Ishikawa (cell line): ENCODE data around the gene ANKMY1.

ENCODE experiments used
- CEBPB ChIP-seq: IDR thresholded peaks from 2 replicates; pipeline ENCODE4 v1.6.1; 2012
- CREB1 ChIP-seq: IDR thresholded peaks from 2 replicates; pipeline ENCODE4 v1.6.1; 2012; ENCODE audit warnings: low read depth
- EGR1 ChIP-seq: IDR thresholded peaks from 2 replicates; pipeline ENCODE4 v1.6.1; 2012
- EP300 ChIP-seq: IDR thresholded peaks from 2 replicates; pipeline ENCODE4 v1.6.1; 2012; ENCODE audit warnings: borderline replicate concordance
- FOXM1 ChIP-seq: IDR thresholded peaks from 2 replicates; pipeline ENCODE4 v1.6.1; 2012; ENCODE audit warnings: low read depth, borderline replicate concordance
- MAX ChIP-seq: IDR thresholded peaks from 2 replicates; pipeline ENCODE4 v1.6.1; 2012
- NFIC ChIP-seq: IDR thresholded peaks from 2 replicates; pipeline ENCODE4 v1.6.1; 2012
- RAD21 ChIP-seq: IDR thresholded peaks from 2 replicates; pipeline ENCODE4 v1.6.1; 2012; ENCODE audit warnings: low read depth
- TAF1 ChIP-seq: IDR thresholded peaks from 2 replicates; pipeline ENCODE4 v1.6.1; 2012; ENCODE audit warnings: low read depth, mild to moderate bottlenecking
- TCF12 ChIP-seq: IDR thresholded peaks from 2 replicates; pipeline ENCODE4 v1.6.1; 2012; ENCODE audit warnings: low read depth
- TEAD4 ChIP-seq: IDR thresholded peaks from 2 replicates; pipeline ENCODE4 v1.6.1; 2012
- YY1 ChIP-seq: IDR thresholded peaks from 2 replicates; pipeline ENCODE4 v1.6.1; 2012; ENCODE audit warnings: low read depth
- ZBTB7A ChIP-seq: IDR thresholded peaks from 2 replicates; pipeline ENCODE4 v1.6.1; 2012; ENCODE audit warnings: low read depth
- TF ChIP-seq, protein P1 (sequence below): IDR thresholded peaks from 2 replicates; pipeline ENCODE4 v1.6.1; 2012
- TF ChIP-seq, protein P2 (sequence below): IDR thresholded peaks from 2 replicates; pipeline ENCODE4 v1.6.1; 2012; ENCODE audit warnings: low read depth, mild to moderate bottlenecking

ANKMY1 gene

GRCh38 chr2:240480834-240481623, 76.8 kb downstream of the ANKMY1 start:
- TF ChIP-seq TEAD4 (no peak), YY1 (no peak)

- TF ChIP-seq, protein P1, sequence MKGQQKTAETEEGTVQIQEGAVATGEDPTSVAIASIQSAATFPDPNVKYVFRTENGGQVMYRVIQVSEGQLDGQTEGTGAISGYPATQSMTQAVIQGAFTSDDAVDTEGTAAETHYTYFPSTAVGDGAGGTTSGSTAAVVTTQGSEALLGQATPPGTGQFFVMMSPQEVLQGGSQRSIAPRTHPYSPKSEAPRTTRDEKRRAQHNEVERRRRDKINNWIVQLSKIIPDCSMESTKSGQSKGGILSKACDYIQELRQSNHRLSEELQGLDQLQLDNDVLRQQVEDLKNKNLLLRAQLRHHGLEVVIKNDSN: no peak
- TF ChIP-seq CREB1 (no peak), YY1 (no peak), MAX (no peak), RAD21 (no peak), ZBTB7A (no peak), TAF1 (no peak), NFIC (no peak), TEAD4 (no peak), EGR1 (no peak), CEBPB (no peak), FOXM1 (no peak), TCF12 (no peak), EP300 (no peak)
- TF ChIP-seq, protein P2, sequence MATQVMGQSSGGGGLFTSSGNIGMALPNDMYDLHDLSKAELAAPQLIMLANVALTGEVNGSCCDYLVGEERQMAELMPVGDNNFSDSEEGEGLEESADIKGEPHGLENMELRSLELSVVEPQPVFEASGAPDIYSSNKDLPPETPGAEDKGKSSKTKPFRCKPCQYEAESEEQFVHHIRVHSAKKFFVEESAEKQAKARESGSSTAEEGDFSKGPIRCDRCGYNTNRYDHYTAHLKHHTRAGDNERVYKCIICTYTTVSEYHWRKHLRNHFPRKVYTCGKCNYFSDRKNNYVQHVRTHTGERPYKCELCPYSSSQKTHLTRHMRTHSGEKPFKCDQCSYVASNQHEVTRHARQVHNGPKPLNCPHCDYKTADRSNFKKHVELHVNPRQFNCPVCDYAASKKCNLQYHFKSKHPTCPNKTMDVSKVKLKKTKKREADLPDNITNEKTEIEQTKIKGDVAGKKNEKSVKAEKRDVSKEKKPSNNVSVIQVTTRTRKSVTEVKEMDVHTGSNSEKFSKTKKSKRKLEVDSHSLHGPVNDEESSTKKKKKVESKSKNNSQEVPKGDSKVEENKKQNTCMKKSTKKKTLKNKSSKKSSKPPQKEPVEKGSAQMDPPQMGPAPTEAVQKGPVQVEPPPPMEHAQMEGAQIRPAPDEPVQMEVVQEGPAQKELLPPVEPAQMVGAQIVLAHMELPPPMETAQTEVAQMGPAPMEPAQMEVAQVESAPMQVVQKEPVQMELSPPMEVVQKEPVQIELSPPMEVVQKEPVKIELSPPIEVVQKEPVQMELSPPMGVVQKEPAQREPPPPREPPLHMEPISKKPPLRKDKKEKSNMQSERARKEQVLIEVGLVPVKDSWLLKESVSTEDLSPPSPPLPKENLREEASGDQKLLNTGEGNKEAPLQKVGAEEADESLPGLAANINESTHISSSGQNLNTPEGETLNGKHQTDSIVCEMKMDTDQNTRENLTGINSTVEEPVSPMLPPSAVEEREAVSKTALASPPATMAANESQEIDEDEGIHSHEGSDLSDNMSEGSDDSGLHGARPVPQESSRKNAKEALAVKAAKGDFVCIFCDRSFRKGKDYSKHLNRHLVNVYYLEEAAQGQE: no peak
These were observed 78.7 kb downstream of the ANKMY1 start for GRCh38 chr2:240479111-240479501.

GRCh38 chr2:240478346-240479110, 79.3 kb downstream of the ANKMY1 start:
- TF ChIP-seq TEAD4: no peak

DNA sequence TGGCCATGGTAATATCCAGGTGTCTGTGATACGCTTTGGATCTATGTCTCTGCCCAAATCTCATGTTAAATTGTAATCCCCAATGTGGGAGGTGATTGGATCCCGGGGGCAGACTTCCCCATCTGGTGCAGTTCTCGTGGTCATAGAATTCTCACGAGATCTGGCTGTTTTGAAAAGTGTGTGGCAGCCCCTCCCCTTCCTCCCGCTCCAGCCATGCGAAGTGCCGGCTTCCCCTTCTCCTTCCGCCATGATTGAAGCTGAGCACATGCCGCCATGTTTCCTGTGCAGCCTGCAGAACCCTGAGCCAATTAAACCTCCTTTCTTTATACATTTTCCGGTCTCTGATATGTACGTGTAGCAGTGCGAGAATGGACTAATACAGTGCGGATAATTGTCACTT, 79.9 kb downstream of the ANKMY1 start:
- TF ChIP-seq EP300 (no peak), TCF12 (no peak), MAX (no peak), FOXM1 (no peak), NFIC (no peak), ZBTB7A (no peak), CREB1 (no peak), RAD21 (no peak), YY1 (no peak), TAF1 (no peak), EGR1 (no peak), TEAD4 (no peak), CEBPB (no peak)
- TF ChIP-seq, protein P2: no peak
- TF ChIP-seq, protein P1: no peak

- TF ChIP-seq NFIC (no peak), FOXM1 (no peak), EGR1 (no peak), YY1 (no peak), MAX (no peak), TCF12 (no peak), CREB1 (no peak), CEBPB (no peak), TAF1 (no peak), ZBTB7A (no peak), RAD21 (no peak)
- TF ChIP-seq, protein P2: no peak
- TF ChIP-seq, protein P1: no peak
These were observed 84.6 kb downstream of the ANKMY1 start for GRCh38 chr2:240473211-240473610.
